SK-N-SH (cell line): ENCODE results near the gene GADL1. TPM values are rescaled to one million over a fixed set of nuclear protein-coding genes. Genes with fewer than 3 reads are reported as not detected.

Source experiments
- CTCF ChIA-PET: fragments of 300-600, 350-600 bp; formaldehyde crosslinking; extraction: SDS; loops from one replicate; lab custom pipeline; 2021; lab: Yijun Ruan, JAX
- POLR2A ChIA-PET: fragments of 350-600 bp; sonication (Branson Sonifier 250); formaldehyde crosslinking; extraction: SDS; loops from one replicate; lab custom pipeline; 2020; ENCODE audit warnings: antibody characterized with exemption, inconsistent platforms; lab: Yijun Ruan, JAX
- DNase-seq: peaks from one replicate; pipeline ENCODE4 v3.0.0; 2012
- H2AFZ ChIP-seq: fragments of 200-600 bp; sonication (generic); 2 replicates; pipeline ENCODE4 v1.8.1; 2016; ENCODE audit warnings: antibody characterized with exemption, mild to moderate bottlenecking, low read depth
- H3F3A ChIP-seq: fragments of 200-600 bp; sonication (generic); replicated peaks from 2 replicates; pipeline ENCODE3; 2016; ENCODE audit warnings: antibody characterized with exemption, mild to moderate bottlenecking; ENCODE audit not compliant: insufficient read depth
- H3K27ac ChIP-seq, 2 experiments: fragments of 200-500 bp in 1 of 2; fragments of 200-600 bp in 1 of 2; sonication (Bioruptor generic) in 1 of 2; sonication (generic), shearing (Covaris generic) in 1 of 2; 2 replicates each; pipeline versions ENCODE4 v1.5.1 to v1.6.1; 2014 to 2016; ENCODE audit warnings: low read depth in 2 of 2, inconsistent platforms in 1 of 2, low read length in 1 of 2, mild to moderate bottlenecking in 1 of 2, mixed read lengths in 1 of 2
- H3K27me3 ChIP-seq: fragments of 200-600 bp; sonication (generic), shearing (Covaris generic); 2 replicates; pipeline ENCODE4 v1.6.1; 2016; ENCODE audit warnings: mixed run types; ENCODE audit not compliant: insufficient read depth
- H3K36me3 ChIP-seq, 2 experiments: fragments of 200-500 bp in 1 of 2; fragments of 200-600 bp in 1 of 2; sonication (Bioruptor generic) in 1 of 2; sonication (generic) in 1 of 2; replicated peaks in 1 of 2; 2 replicates each; pipeline versions ENCODE3 to v1.5.1; 2014 to 2016; ENCODE audit warnings: low read length in 1 of 2, mild to moderate bottlenecking in 1 of 2; ENCODE audit not compliant: insufficient read depth in 2 of 2, control insufficient read depth in 1 of 2
- H3K4me1 ChIP-seq, 2 experiments: fragments of 200-500 bp in 1 of 2; fragments of 200-600 bp in 1 of 2; sonication (Bioruptor generic) in 1 of 2; sonication (generic), shearing (Covaris generic) in 1 of 2; 2 replicates each; pipeline versions ENCODE4 v1.5.1 to v1.6.1; 2014 to 2016; ENCODE audit warnings: low read depth in 1 of 2, low read length in 1 of 2, mixed run types in 1 of 2; ENCODE audit not compliant: insufficient read depth in 2 of 2, control insufficient read depth in 1 of 2
- H3K4me2 ChIP-seq: fragments of 200-600 bp; sonication (generic), shearing (Covaris generic); 2 replicates; pipeline ENCODE4 v1.6.1; 2017; ENCODE audit warnings: mixed run types
- H3K4me3 ChIP-seq, 2 experiments: fragments of 200-500 bp in 1 of 2; fragments of 200-600 bp in 1 of 2; sonication (Bioruptor generic) in 1 of 2; sonication (generic), shearing (Covaris generic) in 1 of 2; 2 replicates each; pipeline versions ENCODE4 v1.5.1 to v1.8.1; 2014 to 2016; ENCODE audit warnings: low read depth in 2 of 2, inconsistent platforms in 1 of 2, low read length in 1 of 2, mild to moderate bottlenecking in 1 of 2, mixed read lengths in 1 of 2, moderate library complexity in 1 of 2
- H3K79me2 ChIP-seq: fragments of 200-600 bp; sonication (generic); 2 replicates; pipeline ENCODE4 v1.8.1; 2017; ENCODE audit warnings: mild to moderate bottlenecking; ENCODE audit not compliant: insufficient read depth
- H3K9ac ChIP-seq: fragments of 200-600 bp; sonication (generic); 2 replicates; pipeline ENCODE4 v1.6.1; 2017; ENCODE audit warnings: mixed run types
- H3K9me2 ChIP-seq: fragments of 200-600 bp; sonication (generic); 2 replicates; pipeline ENCODE4 v1.6.1; 2017; ENCODE audit warnings: mixed run types
- H3K9me3 ChIP-seq: fragments of 200-600 bp; sonication (generic); 2 replicates; pipeline ENCODE4 v1.6.1; 2017; ENCODE audit warnings: mixed run types, mild to moderate bottlenecking, moderate library complexity
- H4K20me1 ChIP-seq: fragments of 200-600 bp; sonication (generic); 2 replicates; pipeline ENCODE4 v1.6.1; 2017; ENCODE audit warnings: mild to moderate bottlenecking, mixed run types; ENCODE audit not compliant: insufficient read depth
- ELF1 ChIP-seq: IDR thresholded peaks from 2 replicates; pipeline ENCODE4 v1.4.0; 2012
- EP300 ChIP-seq, 2 experiments: IDR thresholded peaks; 2 replicates each; pipeline versions ENCODE4 v1.4.0 to v1.6.1; 2012; ENCODE audit warnings: borderline replicate concordance in 1 of 2, low read depth in 1 of 2, low read length in 1 of 2
- EZH2phosphoT487 ChIP-seq: fragments of 200-600 bp; sonication (generic); IDR thresholded peaks from 2 replicates; pipeline ENCODE4 v1.6.1; 2017; ENCODE audit warnings: low read depth, mixed run types, mild to moderate bottlenecking, antibody characterized with exemption, moderate library complexity, borderline replicate concordance
- FOSL2 ChIP-seq: IDR thresholded peaks from 2 replicates; pipeline ENCODE4 v1.4.0; 2012; ENCODE audit warnings: low read depth, mild to moderate bottlenecking, moderate library complexity, borderline replicate concordance
- NRF1 ChIP-seq: IDR thresholded peaks from 2 replicates; pipeline ENCODE4 v1.6.1; 2012; ENCODE audit warnings: low read depth, mild to moderate bottlenecking, low read length
- POLR2AphosphoS5 ChIP-seq: IDR thresholded peaks from 2 replicates; pipeline ENCODE4 v1.6.1; 2012; ENCODE audit warnings: low read depth, low read length
- RCOR1 ChIP-seq: fragments of 150-350 bp; IDR thresholded peaks from 2 replicates; pipeline ENCODE4 v1.6.1; 2017; ENCODE audit warnings: antibody characterized with exemption, low read length
- REST ChIP-seq: IDR thresholded peaks from 2 replicates; pipeline ENCODE4 v1.6.1; 2012; ENCODE audit warnings: mild to moderate bottlenecking, low read depth, low read length, moderate library complexity
- RFX5 ChIP-seq: IDR thresholded peaks from 2 replicates; pipeline ENCODE4 v1.6.1; 2012; ENCODE audit warnings: mild to moderate bottlenecking, improper control_type of control experiment, low read length
- RXRA ChIP-seq: IDR thresholded peaks from 2 replicates; pipeline ENCODE4 v1.4.0; 2012; ENCODE audit warnings: low read depth, mild to moderate bottlenecking, borderline replicate concordance
- SIN3A ChIP-seq: IDR thresholded peaks from 2 replicates; pipeline ENCODE4 v1.6.1; 2012; ENCODE audit warnings: low read depth, mild to moderate bottlenecking, low read length, moderate library complexity, borderline replicate concordance
- TEAD4 ChIP-seq: IDR thresholded peaks from 2 replicates; pipeline ENCODE4 v1.4.0; 2012; ENCODE audit warnings: mild to moderate bottlenecking, borderline replicate concordance; ENCODE audit not compliant: insufficient read depth
- USF1 ChIP-seq: IDR thresholded peaks from 2 replicates; pipeline ENCODE4 v1.4.0; 2012; ENCODE audit warnings: low read depth, borderline replicate concordance
- YY1 ChIP-seq: IDR thresholded peaks from 2 replicates; pipeline ENCODE4 v1.4.0; 2012; ENCODE audit warnings: low read depth, mild to moderate bottlenecking
- WGBS: methylation state at CpG from one replicate; pipeline ENCODE4 v1.1.6; 2017; ENCODE audit warnings: low lambda C conversion rate; 5-methylcytosine and 5-hydroxymethylcytosine counted together
- polyA plus RNA-seq, 3 experiments: library from polyadenylated mRNA; depleted of rRNA; stranded (reverse); fragments of >200 nt; gene quantifications; 2 replicates each; pipeline ENCODE4 v1.2.3, GENCODE V29; 2012
- TF ChIP-seq, protein P1 (sequence below): fragments of 200-600 bp; sonication (generic); IDR thresholded peaks from 2 replicates; pipeline ENCODE4 v1.6.1; 2017; ENCODE audit warnings: antibody characterized with exemption, mild to moderate bottlenecking, moderate library complexity

GADL1 gene
- polyA plus RNA-seq, 1 of the 3 experiments (the other 2 are of a cell fraction): not detected

- WGBS: 10% methylated on average over 1 of the region's 1 CpG
- CTCF ChIA-PET: interaction anchor here (0.6 to 4.5 kb wide), 27 partner anchors 9 to 1004 kb away, joined by 3 to 38 read pairs (median 4); partner anchors contain the start of gene GADL1
- no peaks in the 10 kb centered on the region for H3K79me2 ChIP-seq
Measured at GRCh38 chr3:30768046-30768445, 126.4 kb downstream of the GADL1 start.

More at GRCh38 chr3:30768046-30768445, 126.4 kb downstream of the GADL1 start:
- Histone ChIP-seq H4K20me1 (no peaks in the 10 kb centered on the region), H3F3A (no peaks in the 10 kb centered on the region), H2AFZ (no peak overlapping the region), H3K27ac (no peak overlapping the region), H3K9me2 (no peaks in the 10 kb centered on the region), H3K4me2 (no peak overlapping the region), H3K9ac (no peak overlapping the region), H3K4me3 (no peak overlapping the region), H3K36me3 (no peaks in the 10 kb centered on the region), H3K4me1 (peaks cover 0 to 5% of the 10 kb centered on the region in 2 experiments; a peak in 1 of 4 replicates), H3K27me3 (no peaks in the 10 kb centered on the region), H3K9me3 (no peaks in the 10 kb centered on the region)
- no peak for TF ChIP-seq EZH2phosphoT487
- no peak for TF ChIP-seq SIN3A
- TF ChIP-seq POLR2AphosphoS5: no peak
- no peak for TF ChIP-seq ELF1
- TF ChIP-seq RFX5: no peak
- TF ChIP-seq RXRA: no peak
- TF ChIP-seq TEAD4: no peak
- TF ChIP-seq, protein P1, sequence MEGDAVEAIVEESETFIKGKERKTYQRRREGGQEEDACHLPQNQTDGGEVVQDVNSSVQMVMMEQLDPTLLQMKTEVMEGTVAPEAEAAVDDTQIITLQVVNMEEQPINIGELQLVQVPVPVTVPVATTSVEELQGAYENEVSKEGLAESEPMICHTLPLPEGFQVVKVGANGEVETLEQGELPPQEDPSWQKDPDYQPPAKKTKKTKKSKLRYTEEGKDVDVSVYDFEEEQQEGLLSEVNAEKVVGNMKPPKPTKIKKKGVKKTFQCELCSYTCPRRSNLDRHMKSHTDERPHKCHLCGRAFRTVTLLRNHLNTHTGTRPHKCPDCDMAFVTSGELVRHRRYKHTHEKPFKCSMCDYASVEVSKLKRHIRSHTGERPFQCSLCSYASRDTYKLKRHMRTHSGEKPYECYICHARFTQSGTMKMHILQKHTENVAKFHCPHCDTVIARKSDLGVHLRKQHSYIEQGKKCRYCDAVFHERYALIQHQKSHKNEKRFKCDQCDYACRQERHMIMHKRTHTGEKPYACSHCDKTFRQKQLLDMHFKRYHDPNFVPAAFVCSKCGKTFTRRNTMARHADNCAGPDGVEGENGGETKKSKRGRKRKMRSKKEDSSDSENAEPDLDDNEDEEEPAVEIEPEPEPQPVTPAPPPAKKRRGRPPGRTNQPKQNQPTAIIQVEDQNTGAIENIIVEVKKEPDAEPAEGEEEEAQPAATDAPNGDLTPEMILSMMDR: no peak
- TF ChIP-seq FOSL2: no peak
- no peak for TF ChIP-seq EP300 (IDR thresholded peaks at IDR 0.05; ENCODE audit: borderline replicate concordance in 1 of 2, low read depth in 1 of 2, low read length in 1 of 2)
- TF ChIP-seq RCOR1: no peak
- TF ChIP-seq USF1: no peak
- no peak for TF ChIP-seq YY1
- TF ChIP-seq NRF1: no peak
- TF ChIP-seq REST: no peak
- POLR2A ChIA-PET: no interaction called here
- no peak for DNase-seq
